Erythroblast (primary cell): Measurements from ENCODE around the gene GNE.

Experiments
- GATA1 ChIP-seq: IDR thresholded peaks from 2 replicates; pipeline ENCODE4 v1.6.1; 2011; ENCODE audit warnings: low read depth, mild to moderate bottlenecking, control low read depth, low read length, moderate library complexity
- POLR2A ChIP-seq: IDR thresholded peaks from 2 replicates; pipeline ENCODE4 v1.6.1; 2011; ENCODE audit warnings: mild to moderate bottlenecking, low read length

DNA sequence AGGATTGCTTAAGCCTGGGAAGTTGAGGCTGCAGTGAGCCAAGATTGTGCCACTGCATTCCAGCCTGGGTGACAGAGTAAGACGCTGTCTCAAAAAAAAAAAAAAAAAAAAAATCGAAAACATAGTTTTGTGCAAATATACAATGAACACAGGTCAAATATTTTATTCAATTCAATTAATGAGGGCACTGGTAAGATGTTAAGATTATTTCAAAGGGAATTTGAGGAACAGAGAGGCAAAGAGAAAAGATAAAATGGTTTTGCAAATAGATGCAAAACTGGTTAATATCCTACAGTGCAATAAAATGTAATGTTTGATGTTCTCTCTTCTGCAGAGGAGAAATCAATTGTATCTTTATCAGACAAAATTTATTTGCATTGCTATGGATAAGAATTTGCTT is 39.5 kb upstream of the GNE start:
- TF ChIP-seq POLR2A (no peak), GATA1 (no peak)
